Measurements from ENCODE around the gene TFIP11.

The TFIP11 gene

GRCh38 chr22:26481112-26481693, 31.1 kb downstream of the TFIP11 start:
- DNase-seq (ENCODE audit: low read depth), result peak; percentile 51
- H3K4me3 ChIP-seq (ENCODE audit: low read length), result no peak overlapping the region
- TF ChIP-seq, protein P1, sequence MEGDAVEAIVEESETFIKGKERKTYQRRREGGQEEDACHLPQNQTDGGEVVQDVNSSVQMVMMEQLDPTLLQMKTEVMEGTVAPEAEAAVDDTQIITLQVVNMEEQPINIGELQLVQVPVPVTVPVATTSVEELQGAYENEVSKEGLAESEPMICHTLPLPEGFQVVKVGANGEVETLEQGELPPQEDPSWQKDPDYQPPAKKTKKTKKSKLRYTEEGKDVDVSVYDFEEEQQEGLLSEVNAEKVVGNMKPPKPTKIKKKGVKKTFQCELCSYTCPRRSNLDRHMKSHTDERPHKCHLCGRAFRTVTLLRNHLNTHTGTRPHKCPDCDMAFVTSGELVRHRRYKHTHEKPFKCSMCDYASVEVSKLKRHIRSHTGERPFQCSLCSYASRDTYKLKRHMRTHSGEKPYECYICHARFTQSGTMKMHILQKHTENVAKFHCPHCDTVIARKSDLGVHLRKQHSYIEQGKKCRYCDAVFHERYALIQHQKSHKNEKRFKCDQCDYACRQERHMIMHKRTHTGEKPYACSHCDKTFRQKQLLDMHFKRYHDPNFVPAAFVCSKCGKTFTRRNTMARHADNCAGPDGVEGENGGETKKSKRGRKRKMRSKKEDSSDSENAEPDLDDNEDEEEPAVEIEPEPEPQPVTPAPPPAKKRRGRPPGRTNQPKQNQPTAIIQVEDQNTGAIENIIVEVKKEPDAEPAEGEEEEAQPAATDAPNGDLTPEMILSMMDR (IDR thresholded peaks at IDR 0.05; ENCODE audit: insufficient read depth, low read depth, low read length, missing control alignments), result no peak

- H3K4me3 ChIP-seq (ENCODE audit: low read length), result no peak overlapping the region
- DNase-seq (ENCODE audit: low read depth), result no peak
- TF ChIP-seq, protein P1 (IDR thresholded peaks at IDR 0.05; ENCODE audit: insufficient read depth, low read depth, low read length, missing control alignments), result no peak
Measured at GRCh38 chr22:26480611-26480932, 31.7 kb downstream of the TFIP11 start.

- peak overlapping the region; percentile 27 for H3K4me3 ChIP-seq (ENCODE audit: low read length)
- DNase-seq (ENCODE audit: low read depth), result peak; percentile 38
- TF ChIP-seq, protein P1 (IDR thresholded peaks at IDR 0.05; ENCODE audit: insufficient read depth, low read depth, low read length, missing control alignments), result no peak
Measured at GRCh38 chr22:26479792-26480610, 32.3 kb downstream of the TFIP11 start.

- DNase-seq (ENCODE audit: low read depth), result no peak
- TF ChIP-seq, protein P1 (IDR thresholded peaks at IDR 0.05; ENCODE audit: insufficient read depth, low read depth, low read length, missing control alignments), result peak; percentile 18
- H3K4me3 ChIP-seq (ENCODE audit: low read length), result peak overlapping the region; percentile 27
Measured at GRCh38 chr22:26479043-26479791, 33.1 kb downstream of the TFIP11 start.

DNA sequence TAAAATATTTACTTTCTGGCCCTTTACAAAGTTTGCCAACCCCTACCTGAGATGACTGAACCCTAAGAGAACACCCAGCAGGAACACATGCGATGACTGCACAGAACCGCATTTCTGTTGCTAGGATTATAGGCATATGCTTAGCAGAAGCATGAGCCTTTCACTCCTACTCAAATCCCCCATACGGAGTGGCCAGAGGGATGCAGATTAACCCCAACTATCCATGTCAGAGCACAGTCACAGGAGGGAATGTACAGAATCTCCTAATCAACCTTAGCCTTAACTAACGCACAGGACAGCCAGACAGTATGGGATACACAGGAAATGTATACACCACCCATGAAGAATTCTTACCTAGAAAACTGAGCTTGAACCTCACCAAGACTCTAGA, 34.9 kb downstream of the TFIP11 start:
- no peak overlapping the region for H3K4me3 ChIP-seq (ENCODE audit: low read length)
- no peak for DNase-seq (ENCODE audit: low read depth)

GRCh38 chr22:26476705-26477340, 35.5 kb downstream of the TFIP11 start:
- no peak overlapping the region for H3K4me3 ChIP-seq (ENCODE audit: low read length)
- TF ChIP-seq, protein P1 (IDR thresholded peaks at IDR 0.05; ENCODE audit: insufficient read depth, low read depth, low read length, missing control alignments), result no peak
- no peak for DNase-seq (ENCODE audit: low read depth)

More for the DNA sequence above, 34.9 kb downstream of the TFIP11 start:
- TF ChIP-seq, protein P1 (IDR thresholded peaks at IDR 0.05; ENCODE audit: insufficient read depth, low read depth, low read length, missing control alignments), result no peak

Measured in epithelial cell of esophagus (primary cell).